Mammary epithelial cell (primary cell): ENCODE data around the gene CD24.

Experiments
- EZH2 ChIP-seq: IDR thresholded peaks from 2 replicates; pipeline ENCODE4 v1.6.1; 2012; ENCODE audit warnings: low read length, inconsistent platforms, borderline replicate concordance
- TF ChIP-seq, protein P1 (sequence below), 2 donors: IDR thresholded peaks in 1 of 2; conservative IDR thresholded peaks in 1 of 2; 2 replicates each; pipeline ENCODE4 v1.5.1; 2011 to 2012; ENCODE audit warnings: inconsistent platforms in 2 of 2, low read length in 2 of 2, mild to moderate bottlenecking in 2 of 2, control low read depth in 1 of 2, low read depth in 1 of 2; ENCODE audit not compliant: insufficient read depth in 1 of 2; ENCODE audit errors: extremely low read depth in 1 of 2

DNA sequence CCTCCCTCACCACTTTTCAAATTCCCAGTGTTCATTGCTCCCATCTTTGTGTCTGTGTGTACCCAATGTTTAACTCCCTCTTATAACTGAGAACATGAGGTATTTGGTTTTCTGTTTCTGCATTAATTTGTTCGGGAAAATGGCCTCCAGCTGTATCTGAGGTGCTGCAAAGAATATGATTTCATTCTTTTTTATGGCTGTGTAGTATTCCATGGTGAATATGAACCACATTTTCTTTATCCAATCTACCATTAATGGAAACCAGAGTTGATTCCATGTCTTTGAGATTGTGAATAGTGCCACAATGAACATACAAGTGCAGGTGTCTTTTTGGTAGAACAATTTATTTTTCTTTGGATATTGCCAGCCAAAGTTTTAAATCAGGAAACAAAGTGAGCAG, 10.4 kb downstream of the CD24 start:
- TF ChIP-seq, protein P1, sequence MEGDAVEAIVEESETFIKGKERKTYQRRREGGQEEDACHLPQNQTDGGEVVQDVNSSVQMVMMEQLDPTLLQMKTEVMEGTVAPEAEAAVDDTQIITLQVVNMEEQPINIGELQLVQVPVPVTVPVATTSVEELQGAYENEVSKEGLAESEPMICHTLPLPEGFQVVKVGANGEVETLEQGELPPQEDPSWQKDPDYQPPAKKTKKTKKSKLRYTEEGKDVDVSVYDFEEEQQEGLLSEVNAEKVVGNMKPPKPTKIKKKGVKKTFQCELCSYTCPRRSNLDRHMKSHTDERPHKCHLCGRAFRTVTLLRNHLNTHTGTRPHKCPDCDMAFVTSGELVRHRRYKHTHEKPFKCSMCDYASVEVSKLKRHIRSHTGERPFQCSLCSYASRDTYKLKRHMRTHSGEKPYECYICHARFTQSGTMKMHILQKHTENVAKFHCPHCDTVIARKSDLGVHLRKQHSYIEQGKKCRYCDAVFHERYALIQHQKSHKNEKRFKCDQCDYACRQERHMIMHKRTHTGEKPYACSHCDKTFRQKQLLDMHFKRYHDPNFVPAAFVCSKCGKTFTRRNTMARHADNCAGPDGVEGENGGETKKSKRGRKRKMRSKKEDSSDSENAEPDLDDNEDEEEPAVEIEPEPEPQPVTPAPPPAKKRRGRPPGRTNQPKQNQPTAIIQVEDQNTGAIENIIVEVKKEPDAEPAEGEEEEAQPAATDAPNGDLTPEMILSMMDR (conservative IDR thresholded peaks at IDR 0.05 in 1 of 2, IDR thresholded peaks at IDR 0.05 in 1 of 2; ENCODE audit: extremely low read depth in 1 of 2, insufficient read depth in 1 of 2, low read depth in 1 of 2, low read length in 2 of 2), result no peak
- no peak for TF ChIP-seq EZH2
